HG03066 (cell line): Measurements from ENCODE around the gene ROGDI.
A peak's percentile ranks its signal among the peaks of the same experiment; 100 is the strongest.

Experiments used
- ATAC-seq: cut with Tn5 transposase; IDR thresholded peaks from one replicate; pipeline ENCODE4 v1.9.1; 2021; ENCODE audit warnings: low read depth; ENCODE audit not compliant: unreplicated experiment

The ROGDI gene

GRCh38 chr16:4814542-4815173 lies 12.2 kb upstream of the ROGDI start:
- no peak for ATAC-seq

- ATAC-seq, result no peak
Observed at GRCh38 chr16:4814046-4814445, 11.6 kb upstream of the ROGDI start.

GRCh38 chr16:4813251-4814003 lies 11.0 kb upstream of the ROGDI start:
- no peak for ATAC-seq

- no peak for ATAC-seq
Observed at GRCh38 chr16:4811773-4812172, 9.3 kb upstream of the ROGDI start.

- ATAC-seq, result no peak
Observed at GRCh38 chr16:4811242-4811641, 8.8 kb upstream of the ROGDI start.

- no peak for ATAC-seq
Observed at GRCh38 chr16:4806280-4806679, 3.8 kb upstream of the ROGDI start.

GRCh38 chr16:4805231-4805630 lies 2.8 kb upstream of the ROGDI start:
- no peak for ATAC-seq

- no peak for ATAC-seq
Observed at GRCh38 chr16:4803898-4804762, 1.7 kb upstream of the ROGDI start.

- ATAC-seq, result no peak
Observed at GRCh38 chr16:4803401-4803844, 990 bp upstream of the ROGDI start.

GRCh38 chr16:4802659-4803287 lies 340 bp upstream of the ROGDI start:
- ATAC-seq, result peak; percentile 93

GRCh38 chr16:4801051-4801961 lies 1.1 kb downstream of the ROGDI start:
- ATAC-seq, result no peak

GRCh38 chr16:4800290-4801041 lies 2.0 kb downstream of the ROGDI start:
- ATAC-seq, result no peak

GRCh38 chr16:4799171-4799855 lies 3.1 kb downstream of the ROGDI start:
- no peak for ATAC-seq

- no peak for ATAC-seq
Observed at GRCh38 chr16:4798456-4798855, 4.0 kb downstream of the ROGDI start.

GRCh38 chr16:4797805-4798252 lies 4.6 kb downstream of the ROGDI start:
- no peak for ATAC-seq

- ATAC-seq, result no peak
Observed at GRCh38 chr16:4796982-4797804, 5.2 kb downstream of the ROGDI start.

- no peak for ATAC-seq
Observed at GRCh38 chr16:4795828-4796572, 6.4 kb downstream of the ROGDI start.
